GM23248 (cell line): Measurements from ENCODE around the gene ARHGEF11.

Source experiments
- EZH2 ChIP-seq: fragments of 200-600 bp; sonication (generic); IDR thresholded peaks from 2 replicates; pipeline ENCODE4 v1.6.1; 2018; ENCODE audit warnings: antibody characterized with exemption, mild to moderate bottlenecking; ENCODE audit not compliant: insufficient read depth, poor library complexity, severe bottlenecking
- EZH2phosphoT487 ChIP-seq: fragments of 200-600 bp; sonication (generic); IDR thresholded peaks from 2 replicates; pipeline ENCODE4 v1.6.1; 2018; ENCODE audit warnings: antibody characterized with exemption, moderate library complexity, mild to moderate bottlenecking, low read depth; ENCODE audit not compliant: insufficient read depth

- no peak for TF ChIP-seq EZH2
- no peak for TF ChIP-seq EZH2phosphoT487
Measured at GRCh38 chr1:156906206-156906906, 139.2 kb downstream of the ARHGEF11 start.
